Measurements from ENCODE around the gene LMF1.

LMF1 gene

GRCh38 chr16:935684-936083 lies 35.1 kb downstream of the LMF1 start:
- Histone ChIP-seq H3K4me1 (ENCODE audit: control insufficient read depth in 5 of 5, insufficient read depth in 5 of 5, low read length in 5 of 5) (no peaks in the 10 kb centered on the region), H3K9me3 (ENCODE audit: control insufficient read depth in 5 of 5, low read length in 5 of 5) (no peaks in the 10 kb centered on the region), H3K36me3 (ENCODE audit: control insufficient read depth in 5 of 5, insufficient read depth in 5 of 5, low read length in 5 of 5) (peaks cover 0 to 58% (median 33%) of the 10 kb centered on the region in 5 donors), H3K9ac (ENCODE audit: low read length in 5 of 5) (no peak overlapping the region), H3K27ac (ENCODE audit: low read depth, low read length) (no peak overlapping the region), H3K4me3 (ENCODE audit: low read depth in 1 of 5, low read length in 5 of 5) (no peak overlapping the region), H3K27me3 (ENCODE audit: control insufficient read depth in 5 of 5, insufficient read depth in 4 of 5, low read length in 5 of 5) (no peaks in the 10 kb centered on the region)

- Histone ChIP-seq H3K9ac (ENCODE audit: low read length in 5 of 5) (no peak overlapping the region), H3K27me3 (ENCODE audit: control insufficient read depth in 5 of 5, insufficient read depth in 4 of 5, low read length in 5 of 5) (no peaks in the 10 kb centered on the region), H3K4me3 (ENCODE audit: low read depth in 1 of 5, low read length in 5 of 5) (no peak overlapping the region), H3K9me3 (ENCODE audit: control insufficient read depth in 5 of 5, low read length in 5 of 5) (no peaks in the 10 kb centered on the region), H3K27ac (ENCODE audit: low read depth, low read length) (no peak overlapping the region), H3K36me3 (ENCODE audit: control insufficient read depth in 5 of 5, insufficient read depth in 5 of 5, low read length in 5 of 5) (peaks cover 0 to 61% (median 38%) of the 10 kb centered on the region in 5 donors), H3K4me1 (ENCODE audit: control insufficient read depth in 5 of 5, insufficient read depth in 5 of 5, low read length in 5 of 5) (no peaks in the 10 kb centered on the region)
These were observed 36.6 kb downstream of the LMF1 start for GRCh38 chr16:934178-934577.

GRCh38 chr16:933581-933980 lies 37.2 kb downstream of the LMF1 start:
- Histone ChIP-seq H3K27me3 (ENCODE audit: control insufficient read depth in 5 of 5, insufficient read depth in 4 of 5, low read length in 5 of 5) (no peaks in the 10 kb centered on the region), H3K9ac (ENCODE audit: low read length in 5 of 5) (no peak overlapping the region), H3K9me3 (ENCODE audit: control insufficient read depth in 5 of 5, low read length in 5 of 5) (no peaks in the 10 kb centered on the region), H3K4me3 (ENCODE audit: low read depth in 1 of 5, low read length in 5 of 5) (no peak overlapping the region), H3K27ac (ENCODE audit: low read depth, low read length) (no peak overlapping the region), H3K36me3 (ENCODE audit: control insufficient read depth in 5 of 5, insufficient read depth in 5 of 5, low read length in 5 of 5) (peaks cover 0 to 60% (median 37%) of the 10 kb centered on the region in 5 donors), H3K4me1 (ENCODE audit: control insufficient read depth in 5 of 5, insufficient read depth in 5 of 5, low read length in 5 of 5) (no peaks in the 10 kb centered on the region)

- Histone ChIP-seq H3K4me1 (ENCODE audit: control insufficient read depth in 5 of 5, insufficient read depth in 5 of 5, low read length in 5 of 5) (no peaks in the 10 kb centered on the region), H3K36me3 (ENCODE audit: control insufficient read depth in 5 of 5, insufficient read depth in 5 of 5, low read length in 5 of 5) (peaks cover 0 to 53% (median 35%) of the 10 kb centered on the region in 5 donors), H3K9me3 (ENCODE audit: control insufficient read depth in 5 of 5, low read length in 5 of 5) (no peaks in the 10 kb centered on the region), H3K9ac (ENCODE audit: low read length in 5 of 5) (no peak overlapping the region), H3K4me3 (ENCODE audit: low read depth in 1 of 5, low read length in 5 of 5) (no peak overlapping the region), H3K27ac (ENCODE audit: low read depth, low read length) (no peak overlapping the region), H3K27me3 (ENCODE audit: control insufficient read depth in 5 of 5, insufficient read depth in 4 of 5, low read length in 5 of 5) (no peaks in the 10 kb centered on the region)
These were observed 37.9 kb downstream of the LMF1 start for GRCh38 chr16:932831-933330.

GRCh38 chr16:931626-932500 lies 38.9 kb downstream of the LMF1 start:
- no peaks in the 10 kb centered on the region for H3K4me1 ChIP-seq (ENCODE audit: control insufficient read depth in 5 of 5, insufficient read depth in 5 of 5, low read length in 5 of 5)
- no peaks in the 10 kb centered on the region for H3K9me3 ChIP-seq (ENCODE audit: control insufficient read depth in 5 of 5, low read length in 5 of 5)
- H3K36me3 ChIP-seq (ENCODE audit: control insufficient read depth in 5 of 5, insufficient read depth in 5 of 5, low read length in 5 of 5), result peaks cover 0 to 51% (median 35%) of the 10 kb centered on the region in 5 donors
- H3K4me3 ChIP-seq (ENCODE audit: low read depth in 1 of 5, low read length in 5 of 5), result no peak overlapping the region
- H3K27ac ChIP-seq (ENCODE audit: low read depth, low read length), result no peak overlapping the region
- H3K9ac ChIP-seq (ENCODE audit: low read length in 5 of 5), result no peak overlapping the region
- H3K27me3 ChIP-seq (ENCODE audit: control insufficient read depth in 5 of 5, insufficient read depth in 4 of 5, low read length in 5 of 5), result no peaks in the 10 kb centered on the region

- H3K4me1 ChIP-seq (ENCODE audit: control insufficient read depth in 5 of 5, insufficient read depth in 5 of 5, low read length in 5 of 5), result no peaks in the 10 kb centered on the region
- no peak overlapping the region for H3K4me3 ChIP-seq (ENCODE audit: low read depth in 1 of 5, low read length in 5 of 5)
- no peaks in the 10 kb centered on the region for H3K9me3 ChIP-seq (ENCODE audit: control insufficient read depth in 5 of 5, low read length in 5 of 5)
- H3K27ac ChIP-seq (ENCODE audit: low read depth, low read length), result no peak overlapping the region
- no peaks in the 10 kb centered on the region for H3K27me3 ChIP-seq (ENCODE audit: control insufficient read depth in 5 of 5, insufficient read depth in 4 of 5, low read length in 5 of 5)
- no peak overlapping the region for H3K9ac ChIP-seq (ENCODE audit: low read length in 5 of 5)
- H3K36me3 ChIP-seq (ENCODE audit: control insufficient read depth in 5 of 5, insufficient read depth in 5 of 5, low read length in 5 of 5), result peaks cover 0 to 53% (median 38%) of the 10 kb centered on the region in 5 donors
These were observed 39.6 kb downstream of the LMF1 start for GRCh38 chr16:931171-931570.

GRCh38 chr16:930511-930910 lies 40.3 kb downstream of the LMF1 start:
- H3K9ac ChIP-seq (ENCODE audit: low read length in 5 of 5), result no peak overlapping the region
- H3K27ac ChIP-seq (ENCODE audit: low read depth, low read length), result no peak overlapping the region
- H3K4me1 ChIP-seq (ENCODE audit: control insufficient read depth in 5 of 5, insufficient read depth in 5 of 5, low read length in 5 of 5), result no peaks in the 10 kb centered on the region
- H3K27me3 ChIP-seq (ENCODE audit: control insufficient read depth in 5 of 5, insufficient read depth in 4 of 5, low read length in 5 of 5), result no peaks in the 10 kb centered on the region
- H3K9me3 ChIP-seq (ENCODE audit: control insufficient read depth in 5 of 5, low read length in 5 of 5), result no peaks in the 10 kb centered on the region
- H3K36me3 ChIP-seq (ENCODE audit: control insufficient read depth in 5 of 5, insufficient read depth in 5 of 5, low read length in 5 of 5), result peaks cover 0 to 59% (median 42%) of the 10 kb centered on the region in 5 donors
- H3K4me3 ChIP-seq (ENCODE audit: low read depth in 1 of 5, low read length in 5 of 5), result no peak overlapping the region

- no peak overlapping the region for H3K27ac ChIP-seq (ENCODE audit: low read depth, low read length)
- no peak overlapping the region for H3K4me3 ChIP-seq (ENCODE audit: low read depth in 1 of 5, low read length in 5 of 5)
- no peaks in the 10 kb centered on the region for H3K4me1 ChIP-seq (ENCODE audit: control insufficient read depth in 5 of 5, insufficient read depth in 5 of 5, low read length in 5 of 5)
- no peaks in the 10 kb centered on the region for H3K9me3 ChIP-seq (ENCODE audit: control insufficient read depth in 5 of 5, low read length in 5 of 5)
- no peak overlapping the region for H3K9ac ChIP-seq (ENCODE audit: low read length in 5 of 5)
- H3K36me3 ChIP-seq (ENCODE audit: control insufficient read depth in 5 of 5, insufficient read depth in 5 of 5, low read length in 5 of 5), result peaks cover 0 to 59% (median 42%) of the 10 kb centered on the region in 5 donors
- H3K27me3 ChIP-seq (ENCODE audit: control insufficient read depth in 5 of 5, insufficient read depth in 4 of 5, low read length in 5 of 5), result no peaks in the 10 kb centered on the region
These were observed 40.7 kb downstream of the LMF1 start for GRCh38 chr16:930076-930475.

GRCh38 chr16:929227-930073 lies 41.3 kb downstream of the LMF1 start:
- H3K9ac ChIP-seq (ENCODE audit: low read length in 5 of 5), result no peak overlapping the region
- no peak overlapping the region for H3K4me3 ChIP-seq (ENCODE audit: low read depth in 1 of 5, low read length in 5 of 5)
- H3K27ac ChIP-seq (ENCODE audit: low read depth, low read length), result no peak overlapping the region
- peaks cover 0 to 59% (median 40%) of the 10 kb centered on the region in 5 donors for H3K36me3 ChIP-seq (ENCODE audit: control insufficient read depth in 5 of 5, insufficient read depth in 5 of 5, low read length in 5 of 5)
- no peaks in the 10 kb centered on the region for H3K9me3 ChIP-seq (ENCODE audit: control insufficient read depth in 5 of 5, low read length in 5 of 5)
- no peaks in the 10 kb centered on the region for H3K27me3 ChIP-seq (ENCODE audit: control insufficient read depth in 5 of 5, insufficient read depth in 4 of 5, low read length in 5 of 5)
- H3K4me1 ChIP-seq (ENCODE audit: control insufficient read depth in 5 of 5, insufficient read depth in 5 of 5, low read length in 5 of 5), result no peaks in the 10 kb centered on the region

- Histone ChIP-seq H3K27ac (ENCODE audit: low read depth, low read length) (no peak overlapping the region), H3K9me3 (ENCODE audit: control insufficient read depth in 5 of 5, low read length in 5 of 5) (no peaks in the 10 kb centered on the region), H3K27me3 (ENCODE audit: control insufficient read depth in 5 of 5, insufficient read depth in 4 of 5, low read length in 5 of 5) (no peaks in the 10 kb centered on the region), H3K9ac (ENCODE audit: low read length in 5 of 5) (no peak overlapping the region), H3K4me1 (ENCODE audit: control insufficient read depth in 5 of 5, insufficient read depth in 5 of 5, low read length in 5 of 5) (no peaks in the 10 kb centered on the region), H3K4me3 (ENCODE audit: low read depth in 1 of 5, low read length in 5 of 5) (no peak overlapping the region), H3K36me3 (ENCODE audit: control insufficient read depth in 5 of 5, insufficient read depth in 5 of 5, low read length in 5 of 5) (peaks cover 0 to 55% (median 33%) of the 10 kb centered on the region in 5 donors)
These were observed 42.3 kb downstream of the LMF1 start for GRCh38 chr16:928526-928925.

Data from subcutaneous abdominal adipose tissue (tissue), 5 donors.